Neural progenitor cell (in vitro differentiated cells): ENCODE measurements around the gene SRCIN1.

Experiments
- CTCF ChIP-seq: fragments of 200-600 bp; sonication (generic); IDR thresholded peaks from 2 replicates; pipeline ENCODE4 v1.5.1; 2017; ENCODE audit warnings: antibody characterized with exemption, mild to moderate bottlenecking
- EZH2 ChIP-seq: fragments of 200-600 bp; sonication (generic); IDR thresholded peaks from 2 replicates; pipeline ENCODE4 v1.6.1; 2017; ENCODE audit warnings: antibody characterized with exemption, mild to moderate bottlenecking, moderate library complexity
- EZH2phosphoT487 ChIP-seq: fragments of 200-600 bp; sonication (generic); IDR thresholded peaks from 2 replicates; pipeline ENCODE4 v1.6.1; 2017; ENCODE audit warnings: antibody characterized with exemption

GRCh38 chr17:38598995-38599394 lies 6.8 kb downstream of the SRCIN1 start:
- TF ChIP-seq CTCF (no peak), EZH2 (no peak), EZH2phosphoT487 (no peak)
